HEK293 (cell line): ENCODE data around the gene MLLT10.
"Not testable (repeated sequence)": the region's sequence is repeated elsewhere in the genome, so short reads cannot be mapped to it uniquely, and the experiment has no call there.

Source experiments
- CTCF ChIA-PET: fragments of 350-600 bp; formaldehyde crosslinking; extraction: SDS; loops from one replicate; lab custom pipeline; 2021; ENCODE audit warnings: antibody characterized with exemption; lab: Yijun Ruan, JAX
- POLR2A ChIA-PET: fragments of 300-600 bp; formaldehyde crosslinking; extraction: SDS; loops from one replicate; lab custom pipeline; 2020; ENCODE audit warnings: antibody characterized with exemption, inconsistent platforms; lab: Yijun Ruan, JAX
- H3K27ac ChIP-seq: fragments of 200-500 bp; sonication (Bioruptor generic); 2 replicates; pipeline ENCODE4 v1.5.1; 2014; ENCODE audit warnings: low read depth, low read length, control low read depth, inconsistent platforms; ENCODE audit errors: extremely low read depth
- H3K36me3 ChIP-seq, 2 experiments: fragments of 200-500 bp in 1 of 2; sonication (Bioruptor generic) in 1 of 2; 1 replicate in 1 of 2; 2 replicates in 1 of 2; pipeline ENCODE4 v1.5.1; 2014 to 2017; ENCODE audit warnings: inconsistent platforms in 2 of 2, low read length in 2 of 2; ENCODE audit not compliant: control insufficient read depth in 2 of 2, insufficient read depth in 1 of 2
- H3K4me1 ChIP-seq: fragments of 200-500 bp; sonication (Bioruptor generic); 2 replicates; pipeline ENCODE4 v1.5.1; 2014; ENCODE audit warnings: mild to moderate bottlenecking, low read length, inconsistent platforms; ENCODE audit not compliant: control insufficient read depth, insufficient read depth
- H3K4me3 ChIP-seq: 2 replicates; pipeline ENCODE4 v1.5.1; 2011; ENCODE audit warnings: low read depth, mild to moderate bottlenecking, control low read depth, low read length, moderate library complexity
- H3K9me3 ChIP-seq: fragments of 200-500 bp; sonication (Bioruptor generic); 2 replicates; pipeline ENCODE4 v1.5.1; 2014; ENCODE audit warnings: low read depth, low read length, inconsistent platforms; ENCODE audit not compliant: control insufficient read depth, insufficient read depth
- GLIS1 ChIP-seq: fragments of 450-650 bp; formaldehyde crosslinking; IDR thresholded peaks from 2 replicates; pipeline ENCODE4 v1.5.1; 2016; ENCODE audit warnings: missing biosample characterization, missing genetic modification characterization
- KLF16 ChIP-seq: fragments of 450-650 bp; formaldehyde crosslinking; IDR thresholded peaks from 2 replicates; pipeline ENCODE4 v1.5.1; 2017; ENCODE audit warnings: missing biosample characterization, missing genetic modification characterization
- MYNN ChIP-seq: fragments of 450-650 bp; formaldehyde crosslinking; IDR thresholded peaks from 2 replicates; pipeline ENCODE4 v1.5.1; 2016; ENCODE audit warnings: missing biosample characterization, missing genetic modification characterization, borderline replicate concordance
- PRDM1 ChIP-seq: fragments of 450-650 bp; formaldehyde crosslinking; IDR thresholded peaks from 2 replicates; pipeline ENCODE4; 2016; ENCODE audit warnings: missing biosample characterization, missing genetic modification characterization
- ZEB2 ChIP-seq: fragments of 450-650 bp; formaldehyde crosslinking; IDR thresholded peaks from 2 replicates; pipeline ENCODE4 v1.5.1; 2016; ENCODE audit warnings: missing biosample characterization, missing genetic modification characterization
- ZFP37 ChIP-seq: fragments of 450-650 bp; formaldehyde crosslinking; IDR thresholded peaks from 2 replicates; pipeline ENCODE4 v1.5.1; 2016; ENCODE audit warnings: missing biosample characterization, missing genetic modification characterization
- ZNF121 ChIP-seq: fragments of 450-650 bp; formaldehyde crosslinking; IDR thresholded peaks from 2 replicates; pipeline ENCODE4 v1.5.1; 2016; ENCODE audit warnings: missing biosample characterization, missing genetic modification characterization
- ZNF138 ChIP-seq: fragments of 450-650 bp; formaldehyde crosslinking; IDR thresholded peaks from 2 replicates; pipeline ENCODE4 v1.5.1; 2016; ENCODE audit warnings: missing biosample characterization, missing genetic modification characterization, borderline replicate concordance
- ZNF600 ChIP-seq: fragments of 450-650 bp; formaldehyde crosslinking; IDR thresholded peaks from 2 replicates; pipeline ENCODE4 v1.5.1; 2016; ENCODE audit warnings: missing biosample characterization, missing genetic modification characterization
- ZNF629 ChIP-seq: fragments of 450-650 bp; formaldehyde crosslinking; IDR thresholded peaks from 2 replicates; pipeline ENCODE4 v1.5.1; 2017; ENCODE audit warnings: missing biosample characterization, missing genetic modification characterization
- TF ChIP-seq, protein P1 (sequence below): fragments of 450-650 bp; formaldehyde crosslinking; IDR thresholded peaks from 2 replicates; pipeline ENCODE4 v1.5.1; 2016; ENCODE audit warnings: missing biosample characterization, missing genetic modification characterization
- TF ChIP-seq, protein P2 (sequence below): fragments of 450-650 bp; formaldehyde crosslinking; IDR thresholded peaks from 2 replicates; pipeline ENCODE4 v1.5.1; 2016; ENCODE audit warnings: missing biosample characterization, missing genetic modification characterization

MLLT10 gene

DNA sequence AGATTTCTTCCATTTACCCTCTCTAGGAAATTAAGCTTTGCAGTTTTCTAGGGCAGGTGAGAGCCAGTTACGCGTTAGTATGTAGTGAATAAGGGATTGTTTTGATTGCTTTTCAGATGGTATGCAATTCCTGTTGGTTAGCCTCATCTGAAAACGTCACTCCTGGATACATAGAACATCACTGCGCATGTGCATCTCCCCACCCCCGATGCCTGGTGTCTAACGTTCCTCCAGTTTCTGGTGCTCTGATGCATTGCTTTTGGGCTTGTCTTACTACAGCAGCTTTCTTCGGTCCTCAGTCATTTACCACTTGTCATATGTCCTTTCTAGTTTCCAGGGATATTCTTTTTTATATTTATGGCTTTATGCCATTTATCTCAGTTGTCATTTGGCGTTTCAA, 22.5 kb downstream of the MLLT10 start:
- no peaks in the 10 kb centered on the region for H3K4me1 ChIP-seq
- H3K9me3 ChIP-seq, result no peaks in the 10 kb centered on the region
- TF ChIP-seq KLF16, result no peak
- ChIA-PET CTCF (no interaction called here), POLR2A (no interaction called here)
- no peak overlapping the region for H3K27ac ChIP-seq
- peaks cover 61 to 79% of the 10 kb centered on the region in 2 experiments for H3K36me3 ChIP-seq
- H3K4me3 ChIP-seq, result no peak overlapping the region

DNA sequence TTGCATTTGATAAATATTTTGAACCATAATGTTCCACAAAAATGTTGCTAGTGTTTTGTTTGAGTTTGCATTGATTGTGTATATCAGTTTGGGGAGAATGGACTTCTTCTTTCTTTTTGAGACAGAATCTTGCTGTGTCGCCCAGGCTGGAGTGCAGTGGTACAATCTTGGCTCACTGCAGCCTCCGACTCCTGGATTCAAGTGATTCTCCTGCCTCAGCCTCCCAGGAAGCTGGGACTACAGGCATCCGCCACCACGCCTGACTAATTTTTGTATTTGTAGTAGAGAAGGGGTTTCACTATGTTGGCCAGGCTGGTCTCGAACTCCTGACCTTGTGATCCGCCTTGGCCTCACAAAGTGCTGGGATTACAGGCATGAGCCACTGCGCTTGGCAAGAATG, 25.0 kb downstream of the MLLT10 start:
- ChIA-PET POLR2A (interaction anchor here (0.7 kb wide), 1 partner anchor 438 kb away, joined by 3 read pairs; no protein-coding TSS in a partner anchor), CTCF (interaction anchor here (0.6 to 0.7 kb wide), 3 partner anchors 26 to 544 kb away, joined by 3 to 4 read pairs (median 4); no protein-coding TSS in a partner anchor)
- not testable (repeated sequence) for H3K4me3 ChIP-seq, H3K4me1 ChIP-seq, H3K27ac ChIP-seq, H3K9me3 ChIP-seq
- peak; percentile 61 for TF ChIP-seq ZNF121 (tag by site-specific recombination)
- peaks cover 41 to 55% of the 10 kb centered on the region in 2 experiments for H3K36me3 ChIP-seq

DNA sequence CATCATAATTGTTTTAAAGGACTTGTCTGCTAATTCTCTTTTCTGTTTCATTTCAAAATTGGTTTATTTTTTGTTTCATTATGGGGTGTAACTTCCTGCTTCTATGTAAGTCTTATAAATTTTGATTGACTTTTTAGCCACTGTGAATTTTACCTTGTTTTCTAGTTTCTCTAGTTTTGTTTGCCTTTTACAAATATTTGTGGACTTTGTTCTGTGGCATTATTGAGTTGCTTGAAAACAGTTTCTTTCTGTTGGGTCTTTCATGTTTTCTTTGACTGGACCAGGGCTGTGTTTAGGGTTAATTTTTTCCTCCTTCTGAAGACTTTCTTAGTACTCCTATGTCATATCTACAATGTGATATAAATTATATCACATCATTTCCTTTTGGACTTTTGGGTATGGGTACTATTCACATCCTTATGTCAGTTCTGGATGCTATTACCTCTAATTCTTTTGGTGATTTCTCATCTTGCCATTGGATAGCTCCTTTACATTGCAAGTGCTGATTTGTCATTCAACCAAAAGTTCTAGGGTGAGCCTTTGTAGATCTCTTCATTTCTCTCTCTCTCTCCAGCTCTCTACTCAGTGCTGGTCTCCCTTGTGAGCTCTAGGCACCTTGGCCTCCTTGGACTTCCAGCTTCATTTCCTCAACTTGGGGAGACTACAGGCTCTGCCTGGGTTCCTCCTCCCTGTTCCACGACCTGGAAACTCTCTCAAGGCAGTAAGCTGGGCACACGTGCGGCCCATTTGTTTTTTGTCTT, 36.9 kb downstream of the MLLT10 start:
- Histone ChIP-seq H3K36me3 (no peaks in the 10 kb centered on the region; a peak in 1 of 3 replicates), H3K27ac (no peak overlapping the region), H3K4me3 (no peak overlapping the region), H3K4me1 (peaks cover 17% of the 10 kb centered on the region), H3K9me3 (no peaks in the 10 kb centered on the region)
- ChIA-PET POLR2A (no interaction called here), CTCF (interaction anchor here (1.1 kb wide), 1 partner anchor 1419 kb away, joined by 3 read pairs; no protein-coding TSS in a partner anchor)
- TF ChIP-seq PRDM1 (tag by site-specific recombination) (0 out of 2 replicates have a peak, but pooled peaks have one; percentile 14), ZNF629 (tag by site-specific recombination) (no peak)

DNA sequence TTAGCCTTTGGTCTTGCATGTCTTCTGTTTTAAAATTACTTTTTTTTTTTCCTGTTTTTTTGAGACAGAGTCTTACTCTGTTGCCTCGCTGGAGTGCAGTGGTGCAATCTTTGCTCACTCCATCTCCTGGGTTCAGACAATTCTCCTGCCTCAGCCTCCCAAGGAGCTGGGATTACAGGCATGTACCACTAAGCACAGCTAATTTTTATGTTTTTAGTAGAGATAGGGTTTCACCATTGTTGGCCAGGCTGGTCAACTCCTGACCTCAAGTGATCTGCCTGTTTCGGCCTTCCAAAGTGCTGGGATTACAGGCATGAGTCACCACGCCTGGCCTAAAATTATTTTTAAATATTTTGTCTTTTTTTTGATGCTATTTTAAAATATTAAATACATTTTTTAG, 38.5 kb downstream of the MLLT10 start:
- Histone ChIP-seq H3K9me3 (no peaks in the 10 kb centered on the region), H3K27ac (no peak overlapping the region), H3K4me3 (no peak overlapping the region), H3K36me3 (no peaks in the 10 kb centered on the region; a peak in 1 of 3 replicates), H3K4me1 (peaks cover 17% of the 10 kb centered on the region)
- TF ChIP-seq ZNF138 (no peak), ZEB2 (tag by site-specific recombination) (0 out of 2 replicates have a peak, but pooled peaks have one; percentile 16), GLIS1 (peak; percentile 12; the same call in 1 of the 2 replicates), ZFP37 (tag by site-specific recombination) (0 out of 2 replicates have a peak, but pooled peaks have one; percentile 24), MYNN (tag by site-specific recombination) (no peak), ZNF600 (peak; percentile 42; the same call in 1 of the 2 replicates)
- TF ChIP-seq, protein P1, sequence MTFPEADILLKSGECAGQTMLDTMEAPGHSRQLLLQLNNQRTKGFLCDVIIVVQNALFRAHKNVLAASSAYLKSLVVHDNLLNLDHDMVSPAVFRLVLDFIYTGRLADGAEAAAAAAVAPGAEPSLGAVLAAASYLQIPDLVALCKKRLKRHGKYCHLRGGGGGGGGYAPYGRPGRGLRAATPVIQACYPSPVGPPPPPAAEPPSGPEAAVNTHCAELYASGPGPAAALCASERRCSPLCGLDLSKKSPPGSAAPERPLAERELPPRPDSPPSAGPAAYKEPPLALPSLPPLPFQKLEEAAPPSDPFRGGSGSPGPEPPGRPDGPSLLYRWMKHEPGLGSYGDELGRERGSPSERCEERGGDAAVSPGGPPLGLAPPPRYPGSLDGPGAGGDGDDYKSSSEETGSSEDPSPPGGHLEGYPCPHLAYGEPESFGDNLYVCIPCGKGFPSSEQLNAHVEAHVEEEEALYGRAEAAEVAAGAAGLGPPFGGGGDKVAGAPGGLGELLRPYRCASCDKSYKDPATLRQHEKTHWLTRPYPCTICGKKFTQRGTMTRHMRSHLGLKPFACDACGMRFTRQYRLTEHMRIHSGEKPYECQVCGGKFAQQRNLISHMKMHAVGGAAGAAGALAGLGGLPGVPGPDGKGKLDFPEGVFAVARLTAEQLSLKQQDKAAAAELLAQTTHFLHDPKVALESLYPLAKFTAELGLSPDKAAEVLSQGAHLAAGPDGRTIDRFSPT (tag by site-specific recombination), result 0 out of 2 replicates have a peak, but pooled peaks have one; percentile 29
- TF ChIP-seq, protein P2, sequence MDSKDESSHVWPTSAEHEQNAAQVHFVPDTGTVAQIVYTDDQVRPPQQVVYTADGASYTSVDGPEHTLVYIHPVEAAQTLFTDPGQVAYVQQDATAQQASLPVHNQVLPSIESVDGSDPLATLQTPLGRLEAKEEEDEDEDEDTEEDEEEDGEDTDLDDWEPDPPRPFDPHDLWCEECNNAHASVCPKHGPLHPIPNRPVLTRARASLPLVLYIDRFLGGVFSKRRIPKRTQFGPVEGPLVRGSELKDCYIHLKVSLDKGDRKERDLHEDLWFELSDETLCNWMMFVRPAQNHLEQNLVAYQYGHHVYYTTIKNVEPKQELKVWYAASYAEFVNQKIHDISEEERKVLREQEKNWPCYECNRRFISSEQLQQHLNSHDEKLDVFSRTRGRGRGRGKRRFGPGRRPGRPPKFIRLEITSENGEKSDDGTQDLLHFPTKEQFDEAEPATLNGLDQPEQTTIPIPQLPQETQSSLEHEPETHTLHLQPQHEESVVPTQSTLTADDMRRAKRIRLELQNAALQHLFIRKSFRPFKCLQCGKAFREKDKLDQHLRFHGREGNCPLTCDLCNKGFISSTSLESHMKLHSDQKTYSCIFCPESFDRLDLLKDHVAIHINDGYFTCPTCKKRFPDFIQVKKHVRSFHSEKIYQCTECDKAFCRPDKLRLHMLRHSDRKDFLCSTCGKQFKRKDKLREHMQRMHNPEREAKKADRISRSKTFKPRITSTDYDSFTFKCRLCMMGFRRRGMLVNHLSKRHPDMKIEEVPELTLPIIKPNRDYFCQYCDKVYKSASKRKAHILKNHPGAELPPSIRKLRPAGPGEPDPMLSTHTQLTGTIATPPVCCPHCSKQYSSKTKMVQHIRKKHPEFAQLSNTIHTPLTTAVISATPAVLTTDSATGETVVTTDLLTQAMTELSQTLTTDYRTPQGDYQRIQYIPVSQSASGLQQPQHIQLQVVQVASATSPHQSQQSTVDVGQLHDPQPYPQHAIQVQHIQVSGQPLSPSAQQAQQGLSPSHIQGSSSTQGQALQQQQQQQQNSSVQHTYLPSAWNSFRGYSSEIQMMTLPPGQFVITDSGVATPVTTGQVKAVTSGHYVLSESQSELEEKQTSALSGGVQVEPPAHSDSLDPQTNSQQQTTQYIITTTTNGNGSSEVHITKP, result peak; percentile 85
- POLR2A ChIA-PET, result no interaction called here
- CTCF ChIA-PET, result interaction anchor here (0.6 kb wide), 2 partner anchors 283 to 705 kb away, joined by 3 to 6 read pairs; no protein-coding TSS in a partner anchor

DNA sequence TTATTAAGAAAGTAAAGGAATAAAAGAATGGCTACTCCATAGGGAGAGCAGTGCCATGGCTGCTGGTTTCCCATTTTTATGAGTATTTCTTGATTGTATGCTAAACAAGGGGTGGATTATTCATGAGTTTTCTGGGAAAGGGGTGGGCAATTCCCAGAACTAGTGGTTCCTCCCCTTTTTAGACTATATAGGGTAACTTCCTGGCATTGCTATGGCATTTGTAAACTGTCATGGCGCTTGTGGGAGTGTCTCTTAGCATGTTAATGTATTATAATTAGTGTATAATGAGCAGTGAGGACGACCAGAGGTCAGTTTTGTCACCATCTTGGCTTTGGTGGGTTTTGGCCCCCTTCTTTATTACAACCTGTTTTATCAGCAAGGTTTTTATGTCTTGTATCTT, 40.5 kb downstream of the MLLT10 start:
- POLR2A ChIA-PET, CTCF ChIA-PET: not testable (repeated sequence)

More for the DNA sequence above, 40.5 kb downstream of the MLLT10 start:
- not testable (repeated sequence) for H3K4me3 ChIP-seq, H3K9me3 ChIP-seq, H3K27ac ChIP-seq, H3K36me3 ChIP-seq
- peaks cover 17% of the 10 kb centered on the region for H3K4me1 ChIP-seq
